Kidney (tissue), 2 donors: Measurements from ENCODE around the gene DCTN2. TPM values are rescaled to one million over a fixed set of nuclear protein-coding genes. Genes with fewer than 3 reads are reported as not detected.

Experiments used
- microRNA-seq: library from miRNA; unstranded; fragments of <30 nt; microRNA quantifications from one replicate; pipeline ENCODE4 v1.2.0, GENCODE V29; 2020
- polyA plus RNA-seq: library from polyadenylated mRNA; stranded (reverse); fragments of 350-450 nt; fragmentation: Illumina TruSeq; extraction: RNeasy Lipid Tissue Mini Kit (QIAGEN cat#74804); gene quantifications from one replicate; pipeline ENCODE4 v1.2.3, GENCODE V29; 2014; ENCODE audit warnings: low read depth, low replicate concordance; ENCODE audit not compliant: insufficient read depth
- total RNA-seq: library from RNA; stranded (reverse); fragmentation: NEBNext Ultra II Directional; extraction: Animal tissue kit (Norgen Biotek cat#: 25700); gene quantifications from one replicate; pipeline ENCODE4 v1.2.1, GENCODE V29; 2021
- donor health status: DM: yes; HTN: yes; CAD: no.

Gene DCTN2
- total and polyA plus RNA-seq, 2 donors from 2014 or later, result 110 to 133 TPM

Small RNA genes within 50 kb of the gene (microRNA-seq; reads per million reads assigned to microRNA genes)
- not detected for gene MIR616
- not detected for gene MIR6758

Other genes with a start within 250 kb of the DCTN2 start
- gene R3HDM2, start 116.1 kb downstream of the DCTN2 start, total RNA-seq, result 67.3 TPM
- 16.5 TPM for gene R3HDM2, start 116.1 kb downstream of the DCTN2 start, polyA plus RNA-seq
- gene INHBC, start 112.4 kb downstream of the DCTN2 start, total RNA-seq, result not detected
- not detected for gene INHBC, start 112.4 kb downstream of the DCTN2 start, polyA plus RNA-seq
- 0.19 TPM for gene INHBE, start 91.9 kb downstream of the DCTN2 start, total RNA-seq
- gene INHBE, start 91.9 kb downstream of the DCTN2 start, polyA plus RNA-seq, result 0.30 TPM
- gene GLI1, start 87.4 kb downstream of the DCTN2 start, total RNA-seq, result 2.8 TPM
- 1.4 TPM for gene GLI1, start 87.4 kb downstream of the DCTN2 start, polyA plus RNA-seq
- 18.1 TPM for gene ARHGAP9, start 67.3 kb downstream of the DCTN2 start, total RNA-seq
- gene ARHGAP9, start 67.3 kb downstream of the DCTN2 start, polyA plus RNA-seq, result 3.8 TPM
- gene MARS1, start 59.1 kb downstream of the DCTN2 start, total RNA-seq, result 158 TPM
- gene MARS1, start 59.1 kb downstream of the DCTN2 start, polyA plus RNA-seq, result 62.8 TPM
- 34.1 TPM for gene DDIT3, start 26.7 kb downstream of the DCTN2 start, total RNA-seq
- 83.1 TPM for gene DDIT3, start 26.7 kb downstream of the DCTN2 start, polyA plus RNA-seq
- 118 TPM for gene MBD6, start 24.4 kb downstream of the DCTN2 start, total RNA-seq
- gene MBD6, start 24.4 kb downstream of the DCTN2 start, polyA plus RNA-seq, result 38.4 TPM
- 1.3 TPM for gene KIF5A, start 2.9 kb upstream of the DCTN2 start, total RNA-seq
- gene KIF5A, start 2.9 kb upstream of the DCTN2 start, polyA plus RNA-seq, result 0.69 TPM
- 52.4 TPM for gene PIP4K2C, start 44.0 kb upstream of the DCTN2 start, total RNA-seq
- 43.2 TPM for gene PIP4K2C, start 44.0 kb upstream of the DCTN2 start, polyA plus RNA-seq
- gene DTX3, start 57.6 kb upstream of the DCTN2 start, total RNA-seq, result 34.5 TPM
- gene DTX3, start 57.6 kb upstream of the DCTN2 start, polyA plus RNA-seq, result 41.2 TPM
- gene ARHGEF25, start 64.2 kb upstream of the DCTN2 start, total RNA-seq, result 15.0 TPM
- 10.9 TPM for gene ARHGEF25, start 64.2 kb upstream of the DCTN2 start, polyA plus RNA-seq
- gene B4GALNT1, start 86.0 kb upstream of the DCTN2 start, total RNA-seq, result 2.0 TPM
- gene B4GALNT1, start 86.0 kb upstream of the DCTN2 start, polyA plus RNA-seq, result 1.6 TPM
- gene OS9, start 146.9 kb upstream of the DCTN2 start, total RNA-seq, result 325 TPM
- 256 TPM for gene OS9, start 146.9 kb upstream of the DCTN2 start, polyA plus RNA-seq
- gene AGAP2, start 191.6 kb upstream of the DCTN2 start, total RNA-seq, result 3.7 TPM
- 0.13 TPM for gene AGAP2, start 191.6 kb upstream of the DCTN2 start, polyA plus RNA-seq
- 53.3 TPM for gene TSPAN31, start 197.8 kb upstream of the DCTN2 start, total RNA-seq
- gene TSPAN31, start 197.8 kb upstream of the DCTN2 start, polyA plus RNA-seq, result 60.1 TPM
- 69.1 TPM for gene CDK4, start 205.1 kb upstream of the DCTN2 start, total RNA-seq
- gene CDK4, start 205.1 kb upstream of the DCTN2 start, polyA plus RNA-seq, result 118 TPM
- gene MARCHF9, start 207.9 kb upstream of the DCTN2 start, total RNA-seq, result 22.9 TPM
- gene MARCHF9, start 207.9 kb upstream of the DCTN2 start, polyA plus RNA-seq, result 38.4 TPM
- gene CYP27B1, start 219.9 kb upstream of the DCTN2 start, total RNA-seq, result 3.5 TPM
- gene CYP27B1, start 219.9 kb upstream of the DCTN2 start, polyA plus RNA-seq, result 33.4 TPM
- gene METTL1, start 224.9 kb upstream of the DCTN2 start, total RNA-seq, result 23.4 TPM
- 69.4 TPM for gene METTL1, start 224.9 kb upstream of the DCTN2 start, polyA plus RNA-seq
- gene EEF1AKMT3, start 225.4 kb upstream of the DCTN2 start, total RNA-seq, result 10.4 TPM
- gene EEF1AKMT3, start 225.4 kb upstream of the DCTN2 start, polyA plus RNA-seq, result 15.3 TPM
- 32.8 TPM for gene TSFM, start 235.6 kb upstream of the DCTN2 start, total RNA-seq
- gene TSFM, start 235.6 kb upstream of the DCTN2 start, polyA plus RNA-seq, result 84.6 TPM